Body of pancreas (tissue), 4 donors: ENCODE measurements around the gene ATXN10.

Source experiments
- CTCF ChIP-seq, 7 experiments: fragments of 450-650 bp in 4 of 7; fragments of 200-600 bp in 3 of 7; sonication (generic) in 3 of 7; IDR thresholded peaks; one replicate each; pipeline ENCODE4 v1.5.1; 2016 to 2019; ENCODE audit warnings: antibody characterized with exemption in 7 of 7
- POLR2A ChIP-seq, 3 donors: fragments of 450-650 bp; IDR thresholded peaks; one replicate each; pipeline ENCODE4 v1.6.1; 2016; ENCODE audit warnings: antibody characterized with exemption in 3 of 3, mild to moderate bottlenecking in 2 of 3

GRCh38 chr22:45893516-45893915 lies 221.9 kb downstream of the ATXN10 start:
- TF ChIP-seq POLR2A (IDR thresholded peaks at IDR 0.05) (no peak), CTCF (IDR thresholded peaks at IDR 0.05) (no peak)
